ENCODE measurements around the gene UBE2V1.

The UBE2V1 gene

DNA sequence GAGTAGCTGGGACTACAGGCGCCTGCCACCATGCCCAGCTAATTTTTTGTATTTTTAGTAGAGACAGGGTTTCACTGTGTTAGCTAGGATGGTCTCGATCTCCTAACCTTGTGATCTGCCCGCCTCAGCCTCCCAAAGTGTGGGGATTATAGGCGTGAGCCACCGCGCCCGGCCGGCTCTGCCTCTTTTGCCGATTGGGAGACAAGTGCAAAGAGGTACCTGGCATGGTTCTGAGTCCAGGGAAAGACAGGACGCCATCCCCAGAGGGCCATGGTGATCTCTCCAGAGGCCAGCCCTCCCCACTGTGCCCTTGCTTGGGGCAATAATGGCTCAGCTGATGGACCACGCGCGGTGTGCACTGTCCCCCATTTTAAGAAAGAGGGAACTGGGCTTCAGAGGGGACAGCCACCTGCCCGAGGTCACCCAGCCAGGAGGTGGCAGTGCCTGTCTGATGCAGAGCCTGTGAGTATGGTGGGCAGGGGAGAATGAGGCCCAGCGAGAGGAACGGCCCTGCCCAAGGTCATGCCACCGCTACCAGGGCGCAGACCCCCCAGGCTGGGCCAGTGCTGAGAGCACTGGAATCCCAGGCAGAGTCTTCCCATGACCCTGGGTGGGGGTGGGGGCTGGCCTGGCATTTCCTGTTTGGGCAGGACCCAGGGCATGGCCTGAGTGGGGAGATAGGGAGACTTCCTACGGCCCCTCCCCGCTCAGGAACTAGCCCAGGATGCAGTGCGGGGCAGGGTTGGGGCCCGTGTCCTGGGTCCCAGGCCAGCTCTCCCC is 69.2 kb downstream of the UBE2V1 start:
- DNase-seq (ENCODE audit: low spot score): no peak

DNA sequence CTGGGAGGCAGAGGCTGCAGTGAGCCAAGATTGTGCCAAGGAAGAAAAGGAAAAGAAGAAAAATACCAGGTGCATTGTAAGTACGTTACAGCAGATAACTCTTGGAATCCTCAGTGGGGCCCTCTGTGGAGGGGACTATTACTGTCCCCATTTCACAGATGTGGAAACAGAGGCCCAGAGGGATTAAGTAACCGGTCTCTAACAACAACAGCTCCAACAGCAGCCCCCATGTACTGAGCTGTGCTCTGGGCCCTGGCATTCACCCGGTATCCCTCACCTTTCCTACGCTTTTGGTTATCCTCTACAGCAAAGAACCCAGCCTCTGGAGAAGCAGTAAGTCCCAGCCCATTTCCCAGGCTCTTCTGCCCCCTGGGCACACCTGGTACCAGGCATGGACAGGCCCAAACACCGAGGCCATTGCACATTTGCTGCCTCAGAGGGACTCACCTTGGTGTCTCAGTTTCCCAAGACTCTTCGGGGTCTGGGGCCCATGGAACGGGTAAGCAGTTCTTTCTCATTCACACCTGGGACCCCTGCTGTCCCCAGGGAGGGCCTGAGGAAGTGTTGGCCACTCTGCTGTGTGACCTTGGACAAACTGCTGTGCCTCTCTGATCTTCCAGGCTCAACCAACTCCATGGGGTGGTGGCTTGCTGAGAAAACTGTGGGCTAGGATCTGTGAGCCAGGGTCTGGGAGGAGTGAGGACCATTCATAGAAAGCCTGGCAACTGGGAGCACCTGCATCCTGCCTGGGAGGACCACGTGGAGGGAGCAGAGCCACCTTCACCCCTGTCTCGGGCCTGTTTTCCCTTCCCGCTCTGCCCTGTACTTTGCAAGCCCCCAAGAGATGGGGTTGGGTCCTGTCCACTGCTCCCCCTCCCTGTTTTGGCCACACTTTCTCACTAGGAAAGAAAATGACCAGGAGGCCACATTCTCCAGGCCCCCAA is 70.3 kb downstream of the UBE2V1 start:
- DNase-seq (ENCODE audit: low spot score): no peak

DNA sequence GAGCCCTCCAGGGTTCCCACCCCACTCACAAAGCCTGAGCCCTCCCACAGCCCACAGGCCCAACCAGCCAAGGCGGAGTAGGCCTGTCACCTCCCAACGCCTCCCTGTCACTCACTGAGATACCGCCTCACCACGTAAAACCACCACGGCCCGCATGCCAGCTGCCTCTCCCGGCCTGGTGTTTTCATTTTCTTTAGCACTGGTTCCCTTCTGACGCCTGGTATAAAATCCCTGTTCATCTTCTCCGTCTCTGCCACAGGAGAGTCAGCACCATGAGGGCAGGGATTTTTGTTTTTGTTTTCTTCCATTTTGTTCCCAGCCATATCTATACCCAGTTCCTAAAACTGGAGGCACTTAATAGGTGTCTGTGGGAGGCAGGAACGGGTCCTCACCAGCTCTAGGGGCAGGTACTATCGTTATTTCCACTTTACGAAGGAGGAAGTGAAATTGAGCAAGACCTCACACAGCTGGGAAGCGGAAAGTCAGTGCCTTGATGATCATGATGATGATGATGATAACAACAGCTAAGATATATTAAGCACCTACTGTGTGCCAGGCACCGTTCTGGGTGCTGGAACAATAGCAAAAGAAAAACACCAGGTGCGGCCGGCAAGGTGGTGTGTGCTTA is 71.6 kb downstream of the UBE2V1 start:
- DNase-seq (ENCODE audit: low spot score): no peak

DNA sequence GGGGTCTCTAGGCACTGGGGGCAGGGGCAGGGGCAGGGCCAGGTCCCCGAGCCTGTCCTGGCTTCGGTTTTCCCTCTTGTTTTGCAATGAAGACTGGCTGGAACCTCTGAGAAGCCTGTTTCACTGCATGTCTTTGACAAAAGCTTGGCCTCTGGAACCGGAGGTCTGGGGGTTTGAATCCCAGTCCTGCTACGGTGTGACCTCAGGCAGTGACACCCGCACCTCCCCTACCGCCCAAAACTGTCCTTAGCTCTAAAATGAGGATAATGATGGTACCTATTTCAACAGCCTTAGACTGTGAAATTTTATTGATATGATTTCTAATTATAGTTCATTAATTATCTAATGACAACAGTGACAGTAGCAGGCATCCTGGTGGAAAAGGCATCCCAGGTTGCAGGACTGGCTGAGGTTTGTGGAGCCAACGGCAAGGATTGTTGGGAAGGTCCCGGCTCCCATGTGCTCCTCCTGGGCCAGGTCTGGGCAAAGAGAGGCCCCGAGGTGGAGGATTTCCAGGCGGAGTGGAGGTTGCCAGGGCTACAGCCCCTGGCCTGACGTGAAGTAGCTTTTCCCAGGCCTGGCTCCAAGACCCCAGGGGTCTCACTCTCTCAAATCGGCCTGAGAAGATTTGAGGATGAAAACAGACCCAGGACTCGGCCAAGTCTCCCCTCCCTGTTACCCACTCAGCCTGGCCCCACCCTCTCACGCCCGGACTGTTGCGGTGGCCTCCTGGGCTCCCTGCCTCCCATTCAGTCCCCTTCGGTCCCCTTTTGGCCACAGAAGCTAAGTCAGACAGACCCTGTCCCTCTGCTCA is 72.3 kb downstream of the UBE2V1 start:
- DNase-seq (ENCODE audit: low spot score): no peak

DNA sequence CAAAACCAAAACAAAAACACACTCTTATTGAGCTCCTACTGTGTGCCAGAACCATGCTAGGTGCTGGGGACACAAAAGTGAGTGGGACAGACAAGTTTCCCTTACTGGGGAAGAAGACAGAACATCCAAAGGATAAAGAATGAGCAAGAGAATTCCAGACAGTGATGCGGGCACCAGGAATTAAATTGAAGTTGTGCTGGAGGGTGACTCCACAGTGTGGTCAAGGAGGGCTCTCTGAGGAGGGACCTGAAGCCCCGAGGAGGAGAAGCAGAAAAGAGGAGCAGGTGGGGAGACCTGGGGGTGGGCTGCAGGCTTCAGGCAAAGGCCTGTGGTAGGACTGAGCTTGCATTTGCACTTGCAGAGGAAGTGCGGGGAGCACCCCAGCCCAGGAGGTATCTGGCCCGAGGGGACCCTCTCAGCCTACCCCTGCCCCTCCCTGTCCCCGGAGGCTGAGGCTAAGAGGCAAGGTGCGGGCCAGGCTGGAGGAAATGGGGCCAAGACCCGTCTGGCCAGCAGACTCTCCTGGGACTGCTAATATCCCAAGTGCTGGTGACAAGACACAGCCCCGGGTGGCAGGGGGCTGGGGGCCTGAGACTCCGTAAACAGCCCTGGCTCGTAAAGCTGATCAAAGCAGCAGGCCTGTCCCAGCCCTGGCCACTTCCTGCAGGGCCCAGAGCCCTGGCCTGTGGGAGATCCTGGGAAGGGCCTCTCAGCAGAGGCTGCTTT is 73.1 kb downstream of the UBE2V1 start:
- no peak for DNase-seq (ENCODE audit: low spot score)

- DNase-seq (ENCODE audit: low spot score): no peak
Measured at GRCh38 chr20:50038574-50038991, 74.4 kb downstream of the UBE2V1 start.

GRCh38 chr20:50038169-50038568 is 74.8 kb downstream of the UBE2V1 start:
- no peak for DNase-seq (ENCODE audit: low spot score)

DNA sequence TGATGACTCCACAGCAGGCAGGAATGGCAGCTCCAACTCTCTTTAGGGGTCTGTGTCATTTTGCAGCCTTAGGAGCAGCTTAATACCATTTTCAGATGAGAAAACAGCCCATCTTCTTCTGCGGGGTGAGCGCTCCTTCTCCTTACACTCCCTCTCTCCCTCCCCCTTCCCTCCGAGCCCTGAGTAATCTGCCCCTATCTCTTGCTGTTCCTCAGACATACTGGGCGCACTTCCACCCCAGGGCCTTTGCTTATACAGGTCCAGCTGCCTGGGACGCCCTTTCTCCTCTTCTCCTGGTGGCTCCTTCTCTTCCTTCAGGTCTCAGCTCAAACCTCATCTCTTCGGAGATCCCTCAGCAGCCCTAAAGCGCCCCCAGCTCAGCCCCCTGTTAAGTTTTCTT is 75.4 kb downstream of the UBE2V1 start:
- no peak for DNase-seq (ENCODE audit: low spot score)

- DNase-seq (ENCODE audit: low spot score): no peak
Measured at GRCh38 chr20:50037123-50037522, 75.8 kb downstream of the UBE2V1 start.

DNA sequence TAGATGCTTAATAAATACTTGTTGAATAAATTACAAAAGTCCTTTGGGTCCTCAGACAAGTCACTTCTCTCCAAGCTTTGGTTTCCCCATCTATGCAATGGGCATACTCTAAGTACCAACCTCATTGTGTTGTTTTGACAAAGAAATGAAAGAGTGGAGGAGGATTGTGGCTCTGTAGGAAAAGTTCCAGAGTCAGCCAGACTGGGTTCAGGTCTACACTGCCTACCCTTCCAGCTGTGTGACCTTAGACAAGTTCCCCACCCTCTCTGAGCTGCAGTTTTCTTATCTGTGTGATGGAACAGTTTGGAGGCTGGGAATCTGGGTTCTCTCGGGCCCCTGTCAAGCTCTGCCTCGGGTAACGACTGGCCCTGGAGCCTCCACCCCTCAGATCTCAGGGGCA is 76.2 kb downstream of the UBE2V1 start:
- DNase-seq (ENCODE audit: low spot score): no peak

DNA sequence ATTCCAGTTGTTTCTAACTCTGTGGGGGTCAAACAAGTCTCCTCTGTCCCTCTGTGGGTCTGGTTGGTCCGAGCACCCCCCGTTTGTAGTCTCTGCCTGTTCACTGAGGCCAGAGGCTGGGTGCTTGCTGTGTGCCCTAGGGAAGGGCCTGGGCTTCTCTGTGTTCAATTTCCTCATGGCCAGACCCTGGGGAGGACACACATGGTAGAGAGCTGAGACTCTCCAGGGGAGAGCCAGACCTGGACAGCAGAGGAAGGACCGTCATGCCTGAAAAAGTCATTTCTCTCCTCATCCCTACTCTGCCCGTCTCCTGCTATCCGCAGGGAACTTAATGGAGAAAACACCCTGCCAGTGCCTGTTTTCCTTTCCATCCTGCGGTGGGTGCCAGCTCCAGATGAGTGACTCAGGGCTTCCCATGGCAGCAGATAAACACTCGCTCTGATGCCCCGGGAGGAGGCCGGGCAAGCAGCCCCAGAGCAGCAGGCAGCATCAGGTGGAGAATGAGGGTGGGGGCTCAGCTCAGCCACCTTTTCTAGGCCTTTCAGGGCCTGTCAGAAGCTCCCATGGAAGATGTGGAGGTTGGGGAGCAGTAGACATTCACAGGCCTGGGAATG is 78.3 kb downstream of the UBE2V1 start:
- DNase-seq (ENCODE audit: low spot score): no peak

DNA sequence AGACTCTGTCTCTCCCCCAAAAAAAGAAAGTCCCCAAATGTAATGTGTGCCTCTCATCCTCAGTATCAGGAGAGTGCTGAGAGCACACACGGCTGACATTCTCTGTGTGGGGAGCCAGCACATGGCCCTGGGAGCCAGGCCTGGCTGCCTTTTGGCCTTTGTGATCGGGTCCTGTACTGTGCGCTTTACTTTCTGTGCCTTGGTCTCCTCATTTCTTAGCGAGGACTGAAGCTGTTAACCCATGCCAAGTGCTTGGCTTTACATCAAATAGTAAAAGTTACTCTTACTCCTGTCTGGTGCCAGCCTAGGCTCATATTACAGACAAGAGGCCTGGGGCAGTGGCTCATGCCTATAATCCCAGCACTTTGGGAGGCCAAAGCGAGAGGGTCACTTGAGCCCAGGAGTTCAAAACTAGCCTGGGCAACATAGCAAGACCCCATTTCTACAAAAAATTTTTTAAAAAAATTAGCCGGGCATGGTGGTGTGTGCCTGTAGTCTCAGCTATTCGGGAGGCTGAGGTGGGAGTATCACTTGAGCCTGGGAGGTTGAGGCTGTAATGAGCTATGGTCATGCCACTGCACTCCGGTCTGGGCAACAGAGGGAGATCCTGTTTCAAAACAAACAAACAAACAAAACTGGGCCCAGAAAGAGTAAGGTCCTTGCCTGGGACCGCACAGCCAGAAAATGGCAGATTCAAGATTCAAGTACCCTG is 79.8 kb downstream of the UBE2V1 start:
- no peak for DNase-seq (ENCODE audit: low spot score)
